Measurements from ENCODE around the gene ERICH2. TPM values are rescaled to one million over a fixed set of nuclear protein-coding genes. Genes with fewer than 3 reads are reported as not detected.

The ERICH2 gene
- total and polyA plus RNA-seq, 2 of the 13 experiments (the other 11 are each of a cell fraction or from before 2014, with no cell fraction given): not detected

DNA sequence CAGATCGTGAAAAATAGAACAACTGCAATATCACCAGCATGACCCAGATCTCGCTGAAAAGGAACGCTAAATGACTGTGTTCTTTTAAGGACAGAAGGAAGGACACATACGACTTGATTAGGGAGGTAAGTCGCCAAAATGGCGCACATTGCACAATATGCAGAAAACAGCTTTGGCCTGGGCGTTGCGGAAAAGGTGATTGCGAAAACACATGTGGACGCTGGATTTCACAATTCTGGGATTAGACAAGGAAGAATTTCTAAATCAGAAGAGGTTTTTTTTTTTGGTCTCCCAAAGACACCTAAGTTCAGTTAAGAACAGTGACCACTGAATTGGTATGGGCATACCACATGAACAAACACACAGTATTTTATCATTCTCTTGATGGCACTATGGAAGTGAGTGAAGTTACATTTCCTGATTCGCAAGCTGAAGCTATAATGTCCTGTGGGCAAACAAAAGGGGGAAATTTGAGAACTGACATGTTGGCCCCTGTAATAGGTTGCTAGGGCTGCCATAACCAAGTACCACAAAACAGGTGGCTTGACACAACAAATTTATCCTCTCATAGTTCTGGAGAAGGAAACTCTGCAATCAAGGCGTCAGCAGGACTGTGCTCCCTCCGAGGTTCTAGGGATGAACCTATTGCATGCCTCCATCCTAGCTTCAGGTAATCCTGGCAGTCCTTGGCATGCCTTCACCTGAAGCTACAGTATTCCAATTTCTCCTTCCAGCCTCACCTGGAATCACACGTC is 25.8 kb upstream of the ERICH2 start (continued):
- TF ChIP-seq, protein P1, sequence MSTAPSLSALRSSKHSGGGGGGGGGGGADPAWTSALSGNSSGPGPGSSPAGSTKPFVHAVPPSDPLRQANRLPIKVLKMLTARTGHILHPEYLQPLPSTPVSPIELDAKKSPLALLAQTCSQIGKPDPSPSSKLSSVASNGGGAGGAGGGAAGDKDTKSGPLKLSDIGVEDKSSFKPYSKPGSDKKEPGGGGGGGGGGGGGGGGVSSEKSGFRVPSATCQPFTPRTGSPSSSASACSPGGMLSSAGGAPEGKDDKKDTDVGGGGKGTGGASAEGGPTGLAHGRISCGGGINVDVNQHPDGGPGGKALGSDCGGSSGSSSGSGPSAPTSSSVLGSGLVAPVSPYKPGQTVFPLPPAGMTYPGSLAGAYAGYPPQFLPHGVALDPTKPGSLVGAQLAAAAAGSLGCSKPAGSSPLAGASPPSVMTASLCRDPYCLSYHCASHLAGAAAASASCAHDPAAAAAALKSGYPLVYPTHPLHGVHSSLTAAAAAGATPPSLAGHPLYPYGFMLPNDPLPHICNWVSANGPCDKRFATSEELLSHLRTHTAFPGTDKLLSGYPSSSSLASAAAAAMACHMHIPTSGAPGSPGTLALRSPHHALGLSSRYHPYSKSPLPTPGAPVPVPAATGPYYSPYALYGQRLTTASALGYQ (CRISPR knock-in tag; IDR thresholded peaks at IDR 0.05): peak; percentile 50; the same call in 1 of the 2 replicates
- TF ChIP-seq, protein P2, sequence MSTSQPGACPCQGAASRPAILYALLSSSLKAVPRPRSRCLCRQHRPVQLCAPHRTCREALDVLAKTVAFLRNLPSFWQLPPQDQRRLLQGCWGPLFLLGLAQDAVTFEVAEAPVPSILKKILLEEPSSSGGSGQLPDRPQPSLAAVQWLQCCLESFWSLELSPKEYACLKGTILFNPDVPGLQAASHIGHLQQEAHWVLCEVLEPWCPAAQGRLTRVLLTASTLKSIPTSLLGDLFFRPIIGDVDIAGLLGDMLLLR (CRISPR knock-in tag; IDR thresholded peaks at IDR 0.05): no peak
- TF ChIP-seq REPIN1 (CRISPR knock-in tag; IDR thresholded peaks at IDR 0.05; ENCODE audit: borderline replicate concordance, low read depth): 0 out of 2 replicates have a peak, but pooled peaks have one; percentile 63
- no peak for TF ChIP-seq RBM39 (IDR thresholded peaks at IDR 0.05; ENCODE audit: low read depth, low read length, poor library complexity, severe bottlenecking)
- TF ChIP-seq ZC3H4 (CRISPR knock-in tag; IDR thresholded peaks at IDR 0.05; ENCODE audit: borderline replicate concordance): no peak
- TF ChIP-seq PTBP1 (IDR thresholded peaks at IDR 0.05; ENCODE audit: low read depth, low read length, poor library complexity, severe bottlenecking): no peak
- no peak for TF ChIP-seq SRSF9 (IDR thresholded peaks at IDR 0.05; ENCODE audit: borderline replicate concordance, insufficient read depth, low read depth, low read length, poor library complexity, severe bottlenecking)
- TF ChIP-seq, protein P3, sequence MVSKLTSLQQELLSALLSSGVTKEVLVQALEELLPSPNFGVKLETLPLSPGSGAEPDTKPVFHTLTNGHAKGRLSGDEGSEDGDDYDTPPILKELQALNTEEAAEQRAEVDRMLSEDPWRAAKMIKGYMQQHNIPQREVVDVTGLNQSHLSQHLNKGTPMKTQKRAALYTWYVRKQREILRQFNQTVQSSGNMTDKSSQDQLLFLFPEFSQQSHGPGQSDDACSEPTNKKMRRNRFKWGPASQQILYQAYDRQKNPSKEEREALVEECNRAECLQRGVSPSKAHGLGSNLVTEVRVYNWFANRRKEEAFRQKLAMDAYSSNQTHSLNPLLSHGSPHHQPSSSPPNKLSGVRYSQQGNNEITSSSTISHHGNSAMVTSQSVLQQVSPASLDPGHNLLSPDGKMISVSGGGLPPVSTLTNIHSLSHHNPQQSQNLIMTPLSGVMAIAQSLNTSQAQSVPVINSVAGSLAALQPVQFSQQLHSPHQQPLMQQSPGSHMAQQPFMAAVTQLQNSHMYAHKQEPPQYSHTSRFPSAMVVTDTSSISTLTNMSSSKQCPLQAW (CRISPR knock-in tag; IDR thresholded peaks at IDR 0.05): 0 out of 2 replicates have a peak, but pooled peaks have one; percentile 11
- TF ChIP-seq, protein P4, sequence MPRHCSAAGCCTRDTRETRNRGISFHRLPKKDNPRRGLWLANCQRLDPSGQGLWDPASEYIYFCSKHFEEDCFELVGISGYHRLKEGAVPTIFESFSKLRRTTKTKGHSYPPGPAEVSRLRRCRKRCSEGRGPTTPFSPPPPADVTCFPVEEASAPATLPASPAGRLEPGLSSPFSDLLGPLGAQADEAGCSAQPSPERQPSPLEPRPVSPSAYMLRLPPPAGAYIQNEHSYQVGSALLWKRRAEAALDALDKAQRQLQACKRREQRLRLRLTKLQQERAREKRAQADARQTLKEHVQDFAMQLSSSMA (CRISPR knock-in tag; IDR thresholded peaks at IDR 0.05): no peak
- no peak for TF ChIP-seq FOXM1 (CRISPR knock-in tag; IDR thresholded peaks at IDR 0.05)
- no peak for TF ChIP-seq ZNF543 (CRISPR knock-in tag; IDR thresholded peaks at IDR 0.05)
- TF ChIP-seq FOXA1 (IDR thresholded peaks at IDR 0.05): no peak
- TF ChIP-seq FOXA1 (CRISPR knock-in tag; IDR thresholded peaks at IDR 0.05): peak; percentile 49
- TF ChIP-seq, protein P5, sequence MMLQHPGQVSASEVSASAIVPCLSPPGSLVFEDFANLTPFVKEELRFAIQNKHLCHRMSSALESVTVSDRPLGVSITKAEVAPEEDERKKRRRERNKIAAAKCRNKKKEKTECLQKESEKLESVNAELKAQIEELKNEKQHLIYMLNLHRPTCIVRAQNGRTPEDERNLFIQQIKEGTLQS (CRISPR knock-in tag; IDR thresholded peaks at IDR 0.05): no peak
- TF ChIP-seq ZNF557 (CRISPR knock-in tag; IDR thresholded peaks at IDR 0.05): no peak
- no peak for TF ChIP-seq SPEN (CRISPR knock-in tag; IDR thresholded peaks at IDR 0.05; ENCODE audit: low read depth)
- TF ChIP-seq, protein P6, sequence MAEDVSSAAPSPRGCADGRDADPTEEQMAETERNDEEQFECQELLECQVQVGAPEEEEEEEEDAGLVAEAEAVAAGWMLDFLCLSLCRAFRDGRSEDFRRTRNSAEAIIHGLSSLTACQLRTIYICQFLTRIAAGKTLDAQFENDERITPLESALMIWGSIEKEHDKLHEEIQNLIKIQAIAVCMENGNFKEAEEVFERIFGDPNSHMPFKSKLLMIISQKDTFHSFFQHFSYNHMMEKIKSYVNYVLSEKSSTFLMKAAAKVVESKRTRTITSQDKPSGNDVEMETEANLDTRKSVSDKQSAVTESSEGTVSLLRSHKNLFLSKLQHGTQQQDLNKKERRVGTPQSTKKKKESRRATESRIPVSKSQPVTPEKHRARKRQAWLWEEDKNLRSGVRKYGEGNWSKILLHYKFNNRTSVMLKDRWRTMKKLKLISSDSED (CRISPR knock-in tag; IDR thresholded peaks at IDR 0.05): no peak
- TF ChIP-seq YEATS2 (CRISPR knock-in tag; IDR thresholded peaks at IDR 0.05; ENCODE audit: borderline replicate concordance): peak; percentile 83; the same call in 1 of the 2 replicates
- TF ChIP-seq TP53 (CRISPR knock-in tag; conservative IDR thresholded peaks at IDR 0.05): no peak
